GM13976 (cell line): Measurements from ENCODE around the gene SMURF1.

Experiments used
- DNase-seq: peaks from one replicate; pipeline ENCODE4 v3.0.0; 2012; ENCODE audit warnings: low spot score
- in situ Hi-C: fragments of 300-500 bp; cut with MboI; formaldehyde crosslinking; loops from one replicate; pipeline ENCODE4 v1.12.0; 2022; ENCODE audit warnings: low sequenced_read_pairs, mixed read lengths, inconsistent platforms; ENCODE audit not compliant: unreplicated experiment
- TF ChIP-seq, protein P1 (sequence below): IDR thresholded peaks from 2 replicates; pipeline ENCODE4 v1.5.1; 2012; ENCODE audit warnings: borderline replicate concordance, mild to moderate bottlenecking; ENCODE audit not compliant: insufficient read depth; ENCODE audit errors: extremely low read depth, missing control alignments, control extremely low read depth

Gene SMURF1

DNA sequence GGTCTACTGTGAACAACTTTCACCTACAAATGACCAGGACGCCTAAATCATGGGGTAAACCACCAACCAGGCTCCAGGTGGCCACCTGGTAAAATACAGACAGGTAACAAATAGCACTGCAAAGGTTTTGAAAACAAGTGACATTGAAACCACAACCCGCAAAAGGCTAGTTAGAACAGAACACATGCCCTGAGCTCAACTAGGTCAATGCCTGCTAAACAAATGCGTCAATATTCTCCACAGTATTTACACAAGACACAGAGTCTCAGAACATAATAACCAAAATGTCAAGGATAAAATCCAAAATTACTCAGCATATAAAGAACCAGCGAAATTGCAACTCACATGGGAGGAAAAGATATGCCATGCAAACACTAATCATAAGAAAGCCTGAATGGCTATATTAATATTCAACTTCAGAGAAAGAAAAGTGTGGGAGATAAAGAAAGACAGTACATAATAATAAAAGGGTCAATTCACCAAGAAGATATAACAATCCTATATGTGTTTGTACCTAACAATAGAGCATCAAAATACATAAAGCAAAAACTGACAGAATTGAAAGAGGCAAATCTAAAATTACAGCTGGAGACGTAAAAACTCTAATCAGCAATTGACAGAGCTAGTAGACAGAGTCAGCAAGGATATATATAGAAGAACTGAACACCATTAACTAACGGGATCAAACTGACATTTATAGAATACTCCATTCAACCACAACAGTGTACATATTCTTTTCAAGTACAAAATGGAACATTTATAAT is 47.6 kb downstream of the SMURF1 start:
- TF ChIP-seq, protein P1, sequence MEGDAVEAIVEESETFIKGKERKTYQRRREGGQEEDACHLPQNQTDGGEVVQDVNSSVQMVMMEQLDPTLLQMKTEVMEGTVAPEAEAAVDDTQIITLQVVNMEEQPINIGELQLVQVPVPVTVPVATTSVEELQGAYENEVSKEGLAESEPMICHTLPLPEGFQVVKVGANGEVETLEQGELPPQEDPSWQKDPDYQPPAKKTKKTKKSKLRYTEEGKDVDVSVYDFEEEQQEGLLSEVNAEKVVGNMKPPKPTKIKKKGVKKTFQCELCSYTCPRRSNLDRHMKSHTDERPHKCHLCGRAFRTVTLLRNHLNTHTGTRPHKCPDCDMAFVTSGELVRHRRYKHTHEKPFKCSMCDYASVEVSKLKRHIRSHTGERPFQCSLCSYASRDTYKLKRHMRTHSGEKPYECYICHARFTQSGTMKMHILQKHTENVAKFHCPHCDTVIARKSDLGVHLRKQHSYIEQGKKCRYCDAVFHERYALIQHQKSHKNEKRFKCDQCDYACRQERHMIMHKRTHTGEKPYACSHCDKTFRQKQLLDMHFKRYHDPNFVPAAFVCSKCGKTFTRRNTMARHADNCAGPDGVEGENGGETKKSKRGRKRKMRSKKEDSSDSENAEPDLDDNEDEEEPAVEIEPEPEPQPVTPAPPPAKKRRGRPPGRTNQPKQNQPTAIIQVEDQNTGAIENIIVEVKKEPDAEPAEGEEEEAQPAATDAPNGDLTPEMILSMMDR, result no peak

DNA sequence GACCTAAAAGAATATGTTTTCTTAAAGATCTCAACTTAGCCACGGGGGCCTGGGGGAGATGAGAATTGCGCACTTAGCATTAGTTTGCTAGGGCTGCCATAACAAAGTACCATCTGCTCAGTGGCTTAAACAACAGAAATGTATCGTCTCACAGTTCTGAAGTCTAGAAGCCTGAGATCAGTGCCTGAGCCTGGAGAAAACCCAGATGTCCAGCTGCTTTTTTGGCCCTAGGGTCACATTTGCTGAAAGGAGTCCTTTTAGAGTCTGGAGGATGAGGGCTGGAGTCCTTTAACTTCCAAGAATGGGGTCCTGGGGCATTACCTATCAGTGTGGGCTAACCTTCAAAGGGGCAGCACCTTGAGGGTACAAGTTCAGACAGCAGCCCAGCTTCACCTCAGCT is 48.2 kb downstream of the SMURF1 start:
- in situ Hi-C loops, result no loop called here
- TF ChIP-seq, protein P1, result no peak
- no peak for DNase-seq

More for the DNA sequence above, 47.6 kb downstream of the SMURF1 start:
- in situ Hi-C loops, result no loop called here
- no peak for DNase-seq

DNA sequence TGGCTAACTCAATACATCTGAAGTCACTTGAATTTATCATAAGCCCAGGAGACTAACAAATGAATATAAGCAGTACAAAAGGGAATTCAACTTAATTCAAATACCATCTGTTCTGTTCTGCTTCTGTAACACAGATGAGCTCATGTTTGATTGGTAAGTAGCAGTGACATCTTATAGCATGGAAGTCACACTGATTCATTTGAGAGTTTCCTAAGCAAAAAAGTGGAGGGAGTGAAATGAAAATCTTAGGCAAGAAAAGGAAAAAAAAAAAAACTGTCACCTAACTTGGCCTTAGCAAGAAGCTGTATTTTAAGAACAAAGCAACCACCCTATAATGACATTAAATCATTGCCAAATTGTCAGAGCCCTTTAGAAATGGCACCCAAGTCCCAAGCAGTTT is 49.5 kb downstream of the SMURF1 start:
- in situ Hi-C loops, result no loop called here
- no peak for DNase-seq
- TF ChIP-seq, protein P1, result no peak

DNA sequence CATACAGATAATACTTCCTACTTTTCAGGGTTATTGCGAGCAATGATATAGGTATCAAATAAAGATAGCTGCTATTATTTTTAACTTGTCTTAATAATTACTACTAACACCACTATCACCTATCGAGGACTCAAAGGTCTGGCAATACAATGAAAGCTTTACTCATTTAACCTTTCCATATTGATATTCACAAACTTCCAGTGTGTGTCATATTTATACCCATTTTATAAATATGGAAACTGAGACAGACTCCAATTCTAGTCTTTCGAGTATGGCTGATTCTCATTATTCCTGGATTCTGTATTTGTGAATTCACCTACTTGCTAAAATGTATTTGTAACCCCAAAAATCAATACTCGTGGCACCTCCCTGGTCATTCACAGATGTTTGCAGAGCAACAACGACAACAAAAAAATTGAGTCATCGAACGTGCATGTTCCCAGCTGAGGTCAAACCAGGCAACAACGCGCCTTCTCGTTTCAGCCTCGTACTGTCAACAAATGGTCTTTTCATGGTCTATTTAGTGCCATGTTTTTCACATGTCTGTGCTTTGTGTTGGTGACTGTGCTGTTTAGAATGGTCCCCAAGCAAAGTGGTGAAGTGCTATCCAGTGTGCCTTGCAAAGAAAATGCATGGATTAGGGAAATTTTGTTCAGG is 51.7 kb downstream of the SMURF1 start:
- DNase-seq, result no peak
- in situ Hi-C loops, result no loop called here
- TF ChIP-seq, protein P1, result no peak

DNA sequence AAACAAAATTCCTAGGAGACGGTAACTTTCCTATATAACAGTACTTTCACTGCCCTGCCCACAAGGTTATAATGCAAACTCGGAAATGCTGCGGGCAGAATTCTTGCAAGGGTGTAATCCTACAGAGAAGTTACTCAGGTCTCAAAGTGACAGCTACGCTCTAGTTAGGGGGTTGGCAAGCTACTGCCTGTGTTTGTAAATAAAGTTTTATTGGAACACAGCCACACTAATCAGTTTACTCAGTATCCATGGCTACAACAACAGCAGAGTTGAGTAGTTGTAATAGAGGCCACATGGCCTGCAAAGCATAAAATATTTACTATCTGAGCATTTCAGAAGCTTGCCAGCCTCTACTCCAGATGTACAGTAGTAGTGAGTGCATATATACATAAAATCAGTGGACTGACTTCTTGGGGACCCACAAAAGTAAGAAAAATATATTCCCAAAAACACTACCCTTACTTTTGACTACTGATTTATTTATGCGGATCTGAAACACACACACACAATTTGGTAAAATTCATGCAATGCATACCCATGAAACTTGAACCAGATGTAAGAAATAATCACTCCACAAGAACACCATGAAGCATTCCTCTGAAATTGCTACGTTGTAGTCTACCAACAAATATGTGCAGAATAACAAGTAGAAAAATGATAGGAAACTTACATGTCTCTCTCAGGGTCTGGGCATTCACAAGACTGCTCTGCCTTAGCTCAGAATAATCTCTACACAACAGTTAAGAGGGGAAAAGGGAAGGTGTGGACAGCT is 53.0 kb downstream of the SMURF1 start:
- in situ Hi-C loops, result no loop called here
- no peak for DNase-seq
- TF ChIP-seq, protein P1, result no peak

DNA sequence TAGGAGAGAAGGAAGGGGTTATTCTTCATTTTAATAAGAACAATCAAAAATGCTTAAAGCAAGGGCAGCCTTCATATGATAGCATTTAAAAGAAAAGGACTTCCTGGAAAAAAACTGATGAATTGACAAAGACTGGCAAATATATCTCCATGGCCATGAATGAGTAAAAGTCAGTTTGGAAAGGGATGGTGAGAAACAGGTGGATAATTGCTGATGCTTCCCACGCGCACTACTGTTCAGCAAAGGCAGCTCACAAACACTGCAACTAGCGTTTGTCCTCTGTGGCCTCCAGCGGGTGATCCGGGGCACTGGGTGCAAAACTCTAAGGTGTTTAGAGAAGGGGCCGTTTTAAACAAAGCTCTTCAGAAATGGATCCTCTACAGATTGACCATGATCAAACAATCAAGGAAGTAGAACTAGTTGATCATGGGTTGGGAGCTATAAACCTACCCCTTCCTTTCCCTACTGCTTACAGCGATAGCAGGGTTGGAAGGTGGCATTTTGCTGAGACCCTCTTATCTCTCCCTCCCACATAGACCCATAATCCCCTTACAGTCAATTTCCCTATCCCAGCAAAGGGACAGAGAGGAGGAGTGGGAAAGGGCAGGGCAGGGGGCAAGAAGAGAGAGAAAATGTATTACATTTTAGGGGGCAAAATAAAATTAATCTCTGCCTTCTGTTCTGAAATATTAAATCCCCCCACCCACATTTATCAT is 53.8 kb downstream of the SMURF1 start:
- in situ Hi-C loops, result no loop called here
- TF ChIP-seq, protein P1, result no peak
- no peak for DNase-seq
